NCI-H2227 (cell line): ENCODE data around the gene NEMF.
"Not testable (repeated sequence)": the region's sequence is repeated elsewhere in the genome, so short reads cannot be mapped to it uniquely, and the experiment has no call there.

Source experiments
- DNase-seq: peaks from one replicate; lab custom pipeline; 2025; ENCODE audit not compliant: unreplicated experiment; lab: John Stamatoyannopoulos, UW

NEMF gene, protein sequence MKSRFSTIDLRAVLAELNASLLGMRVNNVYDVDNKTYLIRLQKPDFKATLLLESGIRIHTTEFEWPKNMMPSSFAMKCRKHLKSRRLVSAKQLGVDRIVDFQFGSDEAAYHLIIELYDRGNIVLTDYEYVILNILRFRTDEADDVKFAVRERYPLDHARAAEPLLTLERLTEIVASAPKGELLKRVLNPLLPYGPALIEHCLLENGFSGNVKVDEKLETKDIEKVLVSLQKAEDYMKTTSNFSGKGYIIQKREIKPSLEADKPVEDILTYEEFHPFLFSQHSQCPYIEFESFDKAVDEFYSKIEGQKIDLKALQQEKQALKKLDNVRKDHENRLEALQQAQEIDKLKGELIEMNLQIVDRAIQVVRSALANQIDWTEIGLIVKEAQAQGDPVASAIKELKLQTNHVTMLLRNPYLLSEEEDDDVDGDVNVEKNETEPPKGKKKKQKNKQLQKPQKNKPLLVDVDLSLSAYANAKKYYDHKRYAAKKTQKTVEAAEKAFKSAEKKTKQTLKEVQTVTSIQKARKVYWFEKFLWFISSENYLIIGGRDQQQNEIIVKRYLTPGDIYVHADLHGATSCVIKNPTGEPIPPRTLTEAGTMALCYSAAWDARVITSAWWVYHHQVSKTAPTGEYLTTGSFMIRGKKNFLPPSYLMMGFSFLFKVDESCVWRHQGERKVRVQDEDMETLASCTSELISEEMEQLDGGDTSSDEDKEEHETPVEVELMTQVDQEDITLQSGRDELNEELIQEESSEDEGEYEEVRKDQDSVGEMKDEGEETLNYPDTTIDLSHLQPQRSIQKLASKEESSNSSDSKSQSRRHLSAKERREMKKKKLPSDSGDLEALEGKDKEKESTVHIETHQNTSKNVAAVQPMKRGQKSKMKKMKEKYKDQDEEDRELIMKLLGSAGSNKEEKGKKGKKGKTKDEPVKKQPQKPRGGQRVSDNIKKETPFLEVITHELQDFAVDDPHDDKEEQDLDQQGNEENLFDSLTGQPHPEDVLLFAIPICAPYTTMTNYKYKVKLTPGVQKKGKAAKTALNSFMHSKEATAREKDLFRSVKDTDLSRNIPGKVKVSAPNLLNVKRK

DNA sequence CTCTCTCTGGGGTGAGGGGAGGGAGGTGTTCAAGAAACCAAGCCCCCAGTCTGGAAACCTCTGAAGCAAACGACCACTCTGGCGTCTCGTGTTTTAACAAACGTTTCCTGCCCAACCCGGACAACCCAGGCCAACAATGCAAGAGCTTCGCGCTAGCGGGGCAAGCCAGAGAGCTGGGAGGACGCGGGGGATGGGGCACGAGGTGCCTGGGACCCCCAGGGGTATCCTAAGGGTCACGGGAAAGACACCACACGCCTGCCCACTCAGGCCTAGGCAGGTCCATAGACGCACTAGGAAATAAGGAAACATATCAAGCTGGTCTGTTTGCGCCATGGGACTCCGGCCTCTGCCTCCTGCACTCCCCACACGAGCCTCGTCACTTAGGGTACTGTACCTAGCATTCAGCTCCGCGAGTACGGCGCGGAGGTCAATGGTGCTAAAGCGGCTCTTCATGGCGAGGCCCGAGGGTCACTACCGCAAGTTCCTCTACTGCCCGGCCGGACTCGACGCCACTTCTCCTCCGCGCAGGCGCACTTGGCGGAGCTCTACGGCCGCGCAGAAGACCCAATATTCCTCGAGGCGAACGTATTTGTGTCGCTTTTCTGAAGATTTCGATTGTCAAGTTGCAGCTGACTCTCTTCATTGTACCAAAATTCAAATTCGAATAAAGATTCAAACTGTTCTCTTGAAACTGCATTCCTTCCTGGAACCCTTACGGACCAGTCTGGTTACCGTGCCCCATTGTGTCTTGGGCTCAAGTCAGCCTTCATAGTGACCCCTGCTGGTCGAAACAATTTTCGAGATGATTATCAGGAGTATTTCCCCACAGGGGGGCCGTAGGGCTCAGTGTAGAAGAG, at the start of gene NEMF:
NEMF (minus strand) TSS at position 488 of the 857 bp plus-strand sequence; CDS start at position 453, 35 bp downstream.
- DNase-seq, result peak; percentile 96

GRCh38 chr14:49900973-49901372, 48.4 kb upstream of the NEMF start:
- DNase-seq, result no peak

GRCh38 chr14:49898485-49898884, 45.9 kb upstream of the NEMF start:
- no peak for DNase-seq

GRCh38 chr14:49897965-49898364, 45.4 kb upstream of the NEMF start:
- DNase-seq, result no peak

GRCh38 chr14:49897414-49897813, 44.8 kb upstream of the NEMF start:
- no peak for DNase-seq

GRCh38 chr14:49896966-49897365, 44.4 kb upstream of the NEMF start:
- no peak for DNase-seq

GRCh38 chr14:49896272-49896671, 43.7 kb upstream of the NEMF start:
- DNase-seq, result not testable (repeated sequence)

GRCh38 chr14:49895480-49895879, 42.9 kb upstream of the NEMF start:
- no peak for DNase-seq

- not testable (repeated sequence) for DNase-seq
Observed at GRCh38 chr14:49894214-49895107, 41.9 kb upstream of the NEMF start.

DNA sequence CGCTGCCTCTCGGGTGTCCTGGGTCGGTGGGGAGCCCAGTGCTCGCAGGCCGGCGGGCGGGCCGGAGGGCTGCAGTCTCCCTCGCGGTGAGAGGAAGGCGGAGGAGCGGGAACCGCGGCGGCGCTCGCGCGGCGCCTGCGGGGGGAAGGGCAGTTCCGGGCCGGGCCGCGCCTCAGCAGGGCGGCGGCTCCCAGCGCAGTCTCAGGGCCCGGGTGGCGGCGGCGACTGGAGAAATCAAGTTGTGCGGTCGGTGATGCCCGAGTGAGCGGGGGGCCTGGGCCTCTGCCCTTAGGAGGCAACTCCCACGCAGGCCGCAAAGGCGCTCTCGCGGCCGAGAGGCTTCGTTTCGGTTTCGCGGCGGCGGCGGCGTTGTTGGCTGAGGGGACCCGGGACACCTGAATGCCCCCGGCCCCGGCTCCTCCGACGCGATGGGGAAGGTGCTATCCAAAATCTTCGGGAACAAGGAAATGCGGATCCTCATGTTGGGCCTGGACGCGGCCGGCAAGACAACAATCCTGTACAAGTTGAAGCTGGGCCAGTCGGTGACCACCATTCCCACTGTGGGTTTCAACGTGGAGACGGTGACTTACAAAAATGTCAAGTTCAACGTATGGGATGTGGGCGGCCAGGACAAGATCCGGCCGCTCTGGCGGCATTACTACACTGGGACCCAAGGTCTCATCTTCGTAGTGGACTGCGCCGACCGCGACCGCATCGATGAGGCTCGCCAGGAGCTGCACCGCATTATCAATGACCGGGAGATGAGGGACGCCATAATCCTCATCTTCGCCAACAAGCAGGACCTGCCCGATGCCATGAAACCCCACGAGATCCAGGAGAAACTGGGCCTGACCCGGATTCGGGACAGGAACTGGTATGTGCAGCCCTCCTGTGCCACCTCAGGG, 41.0 kb upstream of the NEMF start:
- peak; percentile 76 for DNase-seq

GRCh38 chr14:49892636-49893308, 40.2 kb upstream of the NEMF start, which contains the start of gene ARF6:
ARF6 (plus strand) TSS chr14:49893082; CDS start chr14:49893737, 655 bp downstream.
- peak; percentile 98 for DNase-seq

GRCh38 chr14:49892301-49892635, 39.7 kb upstream of the NEMF start:
- peak; percentile 71 for DNase-seq

DNA sequence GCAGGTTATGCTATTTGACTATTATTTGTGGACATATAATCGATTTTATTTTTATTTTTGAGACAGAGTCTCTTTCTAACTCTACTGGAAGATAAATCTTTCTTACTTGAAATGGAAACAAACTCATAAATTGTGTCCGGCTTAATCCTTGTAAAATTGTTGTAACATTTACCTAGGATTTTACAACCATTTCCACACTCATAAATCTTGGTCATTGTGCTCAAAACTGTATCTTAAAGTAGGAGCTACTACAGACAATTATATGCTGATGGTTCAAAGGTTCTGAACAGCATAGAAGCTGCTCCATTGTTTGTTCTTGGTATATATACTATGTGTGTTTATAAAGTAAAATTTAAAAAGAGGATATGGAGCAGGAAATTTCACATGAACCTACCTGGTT, 35.7 kb upstream of the NEMF start:
- no peak for DNase-seq

GRCh38 chr14:49886523-49886922, 33.9 kb upstream of the NEMF start:
- no peak for DNase-seq

GRCh38 chr14:49882826-49883694, 30.5 kb upstream of the NEMF start:
- DNase-seq, result no peak

DNA sequence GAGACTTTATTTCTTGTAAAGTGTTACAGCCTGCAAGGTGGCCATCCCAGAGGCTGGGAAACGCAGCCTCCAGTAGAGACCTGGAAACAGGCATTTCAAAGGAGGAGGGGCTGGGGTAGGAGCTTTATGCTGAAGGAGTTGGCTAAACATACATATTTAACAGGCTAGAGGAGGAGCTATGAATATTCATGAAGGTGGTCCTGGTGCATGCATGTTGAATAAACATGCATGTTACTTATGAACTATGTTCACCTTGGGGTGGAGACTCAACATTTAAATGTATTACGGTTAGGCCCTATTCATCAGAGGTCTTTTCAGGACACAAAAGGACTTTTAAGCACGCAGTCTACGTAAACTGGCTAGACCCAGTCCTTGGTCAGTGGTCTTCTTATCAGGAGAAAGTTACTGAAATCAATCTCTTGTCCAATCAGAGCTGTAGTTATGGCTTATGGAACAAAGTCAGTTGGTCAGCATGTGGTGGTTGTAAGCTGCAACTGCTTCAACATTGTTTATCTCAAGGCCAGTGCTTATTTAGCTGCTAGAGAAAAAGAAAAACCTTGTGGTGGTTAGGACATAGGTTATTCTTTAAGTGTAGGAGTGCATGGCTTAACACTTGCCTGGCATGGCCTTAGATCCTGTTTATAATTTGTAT, 28.9 kb upstream of the NEMF start:
- DNase-seq, result no peak
